Measurements from ENCODE around the gene SPON1. TPM values are rescaled to one million over a fixed set of nuclear protein-coding genes. Genes with fewer than 3 reads are reported as not detected.

Gene SPON1
- polyA plus RNA-seq, 4 donors: 11.4 to 99.8 (median 22.2) TPM

DNA sequence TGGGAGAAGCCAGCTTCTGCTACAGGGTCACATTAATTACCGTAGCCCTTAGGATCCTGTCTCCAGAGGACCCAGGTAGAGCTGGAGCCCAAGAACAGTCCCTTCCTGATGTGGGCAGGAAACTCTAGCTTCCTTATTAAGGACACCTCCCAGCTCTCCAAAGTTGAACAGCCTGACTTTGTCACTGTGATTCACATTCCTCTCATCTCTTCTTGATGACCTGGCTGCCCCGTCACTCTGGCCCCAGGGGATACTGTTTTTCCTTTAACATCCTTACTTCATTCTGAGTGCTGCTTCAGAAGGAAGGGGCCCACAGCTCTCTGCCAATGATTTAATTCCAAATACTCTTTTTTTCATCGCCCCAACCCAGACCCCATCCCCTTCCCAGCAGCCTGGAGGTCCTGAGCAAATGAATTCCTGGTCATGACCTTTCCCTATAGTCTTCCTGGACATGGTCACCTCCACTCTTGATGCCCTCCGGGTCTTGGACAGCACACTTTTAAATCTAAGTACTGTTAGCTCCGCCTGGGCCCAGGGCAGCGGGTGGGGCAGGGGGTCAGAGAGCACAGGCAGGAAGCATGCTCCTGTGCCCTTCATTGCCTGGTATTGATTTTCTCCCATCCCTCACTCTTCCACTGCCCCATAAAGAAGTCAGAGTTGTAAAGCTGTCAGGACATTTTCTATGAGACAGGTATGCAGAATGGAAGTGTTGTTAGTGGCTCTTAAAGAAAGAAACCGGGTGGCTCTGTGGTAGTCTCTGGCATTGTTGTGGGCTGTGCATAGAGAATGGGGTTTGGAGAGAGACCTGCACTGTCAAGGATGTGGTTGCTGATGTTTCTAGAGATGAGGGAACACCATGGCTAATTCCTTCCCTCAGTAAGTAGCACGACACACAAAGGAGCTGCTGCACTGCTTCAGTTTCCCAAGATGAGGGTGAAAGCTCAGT is 22.3 kb upstream of the SPON1 start:
- H3K4me1 ChIP-seq (ENCODE audit: control insufficient read depth in 3 of 3, insufficient read depth in 2 of 3, low read depth in 1 of 3, low read length in 2 of 3): no peaks in the 10 kb centered on the region
- FAIRE-seq (no peak), DNase-seq (peak in 1 of 2 donors; percentile 29)
- H3K27ac ChIP-seq (ENCODE audit: low read depth in 1 of 3, low read length in 2 of 3): no peak overlapping the region
- H3K9me3 ChIP-seq (ENCODE audit: control insufficient read depth in 2 of 2, insufficient read depth in 1 of 2, low read depth in 1 of 2, low read length in 1 of 2): peaks cover 0 to 4% of the 10 kb centered on the region in 2 donors
- H3K36me3 ChIP-seq (ENCODE audit: control insufficient read depth in 3 of 3, insufficient read depth in 2 of 3, low read depth in 1 of 3, low read length in 3 of 3): no peaks in the 10 kb centered on the region
- WGBS, 3 donors: 67 to 77% (median 77%) methylated on average over 8 of the region's 8 CpGs
- H3K27me3 ChIP-seq (ENCODE audit: control insufficient read depth in 3 of 3, insufficient read depth in 3 of 3, low read length in 3 of 3): no peaks in the 10 kb centered on the region
- H3K4me3 ChIP-seq (ENCODE audit: low read depth in 1 of 3, low read length in 3 of 3): no peak overlapping the region

DNA sequence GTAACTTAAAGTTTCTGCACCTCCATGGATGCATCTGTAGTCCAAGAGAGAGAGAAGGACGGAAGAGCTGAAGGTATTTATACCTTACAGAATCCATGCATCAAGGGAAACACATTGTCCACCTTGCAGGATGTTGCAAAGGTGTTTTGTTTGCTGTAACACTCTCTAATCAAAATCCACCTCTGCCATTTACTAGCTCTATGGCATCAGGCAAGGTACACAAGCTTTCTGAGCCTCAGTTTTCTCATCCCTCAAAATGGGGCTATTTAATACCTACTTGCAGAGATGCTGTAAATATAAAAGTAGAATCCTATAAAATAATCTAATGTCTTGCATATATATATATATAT is 21.6 kb upstream of the SPON1 start:
- peaks cover 0 to 4% of the 10 kb centered on the region in 2 donors for H3K9me3 ChIP-seq (ENCODE audit: control insufficient read depth in 2 of 2, insufficient read depth in 1 of 2, low read depth in 1 of 2, low read length in 1 of 2)
- no peak overlapping the region for H3K27ac ChIP-seq (ENCODE audit: low read depth in 1 of 3, low read length in 2 of 3)
- no peak for DNase-seq
- H3K36me3 ChIP-seq (ENCODE audit: control insufficient read depth in 3 of 3, insufficient read depth in 2 of 3, low read depth in 1 of 3, low read length in 3 of 3): no peaks in the 10 kb centered on the region
- no peak for FAIRE-seq
- H3K4me1 ChIP-seq (ENCODE audit: control insufficient read depth in 3 of 3, insufficient read depth in 2 of 3, low read depth in 1 of 3, low read length in 2 of 3): no peaks in the 10 kb centered on the region
- 76 to 84% (median 84%) methylated on average over 1 of the region's 1 CpG for WGBS, 3 donors
- no peaks in the 10 kb centered on the region for H3K27me3 ChIP-seq (ENCODE audit: control insufficient read depth in 3 of 3, insufficient read depth in 3 of 3, low read length in 3 of 3)
- H3K4me3 ChIP-seq (ENCODE audit: low read depth in 1 of 3, low read length in 3 of 3): no peak overlapping the region

DNA sequence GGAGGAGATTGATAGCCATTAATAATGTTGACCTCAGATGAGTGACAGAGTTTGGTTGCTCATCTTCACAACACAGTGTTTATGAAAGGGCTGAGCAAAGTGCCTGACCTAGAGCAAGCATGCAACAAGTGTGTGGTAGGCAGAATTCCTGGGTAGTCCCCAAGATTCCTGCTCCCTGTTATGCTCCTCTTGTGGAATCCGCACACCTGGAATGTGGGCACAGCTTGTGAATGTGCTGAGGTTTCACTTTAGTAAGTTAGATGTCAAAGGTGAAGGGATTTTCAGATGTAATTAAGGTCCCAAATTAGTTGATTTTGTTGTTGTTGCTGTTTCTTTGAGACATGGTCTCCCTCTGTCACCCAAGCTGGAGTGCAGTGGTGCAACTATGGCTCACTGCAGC is 20.7 kb upstream of the SPON1 start:
- WGBS, 3 donors: 93 to 100% (median 95%) methylated on average over 1 of the region's 1 CpG
- no peak overlapping the region for H3K27ac ChIP-seq (ENCODE audit: low read depth in 1 of 3, low read length in 2 of 3)
- DNase-seq (no peak), FAIRE-seq (no peak)
- no peaks in the 10 kb centered on the region for H3K27me3 ChIP-seq (ENCODE audit: control insufficient read depth in 3 of 3, insufficient read depth in 3 of 3, low read length in 3 of 3)
- no peak overlapping the region for H3K4me3 ChIP-seq (ENCODE audit: low read depth in 1 of 3, low read length in 3 of 3)
- H3K9me3 ChIP-seq (ENCODE audit: control insufficient read depth in 2 of 2, insufficient read depth in 1 of 2, low read depth in 1 of 2, low read length in 1 of 2): peaks cover 0 to 4% of the 10 kb centered on the region in 2 donors
- H3K36me3 ChIP-seq (ENCODE audit: control insufficient read depth in 3 of 3, insufficient read depth in 2 of 3, low read depth in 1 of 3, low read length in 3 of 3): no peaks in the 10 kb centered on the region
- H3K4me1 ChIP-seq (ENCODE audit: control insufficient read depth in 3 of 3, insufficient read depth in 2 of 3, low read depth in 1 of 3, low read length in 2 of 3): no peaks in the 10 kb centered on the region

DNA sequence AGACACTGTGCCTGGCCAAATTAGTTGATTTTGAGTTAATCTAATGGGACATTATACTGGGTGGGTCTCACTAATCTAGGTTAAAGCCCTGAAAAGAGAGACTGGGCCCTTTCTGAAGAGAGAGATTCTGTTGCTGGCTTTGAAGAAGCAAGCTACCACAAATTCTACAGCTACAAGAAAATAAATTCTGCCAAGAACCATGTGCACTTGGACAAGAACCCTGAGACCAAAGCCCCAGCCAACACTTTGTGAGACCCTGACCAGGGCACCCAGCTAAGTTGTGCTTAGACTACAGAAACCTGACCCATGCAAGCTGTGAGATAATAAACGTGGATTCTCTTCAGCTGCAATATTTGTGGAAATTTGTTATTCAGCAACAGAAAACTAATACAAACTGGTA is 20.1 kb upstream of the SPON1 start:
- FAIRE-seq: no peak

DNA sequence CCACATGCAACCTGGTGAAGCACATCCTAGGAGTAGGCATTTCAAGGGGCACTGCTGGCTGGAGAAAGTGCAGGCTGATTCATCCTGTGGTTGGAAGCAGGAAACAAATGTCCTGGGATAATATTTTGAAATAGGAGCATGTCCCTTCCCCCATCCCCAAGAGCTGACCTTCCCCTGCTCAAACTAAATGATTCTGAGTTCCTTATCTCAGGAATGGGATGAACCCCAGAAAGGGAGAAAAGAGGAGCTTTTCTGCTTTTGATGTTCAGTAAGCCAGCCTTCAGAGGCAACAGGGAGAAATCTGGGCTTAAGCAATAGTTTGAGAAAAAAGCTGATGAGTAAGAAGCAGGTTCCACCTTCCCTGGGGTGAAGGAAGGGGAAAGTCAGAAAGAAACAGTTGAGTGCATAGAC is 19.5 kb upstream of the SPON1 start:
- no peak for DNase-seq
- no peaks in the 10 kb centered on the region for H3K27me3 ChIP-seq (ENCODE audit: control insufficient read depth in 3 of 3, insufficient read depth in 3 of 3, low read length in 3 of 3)
- FAIRE-seq: no peak
- H3K27ac ChIP-seq (ENCODE audit: low read depth in 1 of 3, low read length in 2 of 3): no peak overlapping the region
- no peaks in the 10 kb centered on the region for H3K4me1 ChIP-seq (ENCODE audit: control insufficient read depth in 3 of 3, insufficient read depth in 2 of 3, low read depth in 1 of 3, low read length in 2 of 3)
- H3K36me3 ChIP-seq (ENCODE audit: control insufficient read depth in 3 of 3, insufficient read depth in 2 of 3, low read depth in 1 of 3, low read length in 3 of 3): no peaks in the 10 kb centered on the region
- H3K9me3 ChIP-seq (ENCODE audit: control insufficient read depth in 2 of 2, insufficient read depth in 1 of 2, low read depth in 1 of 2, low read length in 1 of 2): peaks cover 0 to 4% of the 10 kb centered on the region in 2 donors
- H3K4me3 ChIP-seq (ENCODE audit: low read depth in 1 of 3, low read length in 3 of 3): no peak overlapping the region

More for the DNA sequence above, 20.1 kb upstream of the SPON1 start:
- Histone ChIP-seq H3K4me1 (ENCODE audit: control insufficient read depth in 3 of 3, insufficient read depth in 2 of 3, low read depth in 1 of 3, low read length in 2 of 3) (no peaks in the 10 kb centered on the region), H3K4me3 (ENCODE audit: low read depth in 1 of 3, low read length in 3 of 3) (no peak overlapping the region), H3K9me3 (ENCODE audit: control insufficient read depth in 2 of 2, insufficient read depth in 1 of 2, low read depth in 1 of 2, low read length in 1 of 2) (peaks cover 0 to 4% of the 10 kb centered on the region in 2 donors), H3K27me3 (ENCODE audit: control insufficient read depth in 3 of 3, insufficient read depth in 3 of 3, low read length in 3 of 3) (no peaks in the 10 kb centered on the region), H3K36me3 (ENCODE audit: control insufficient read depth in 3 of 3, insufficient read depth in 2 of 3, low read depth in 1 of 3, low read length in 3 of 3) (no peaks in the 10 kb centered on the region), H3K27ac (ENCODE audit: low read depth in 1 of 3, low read length in 2 of 3) (no peak overlapping the region)
- no peak for DNase-seq
- 78 to 86% (median 85%) methylated on average over 1 of the region's 1 CpG for WGBS, 3 donors

DNA sequence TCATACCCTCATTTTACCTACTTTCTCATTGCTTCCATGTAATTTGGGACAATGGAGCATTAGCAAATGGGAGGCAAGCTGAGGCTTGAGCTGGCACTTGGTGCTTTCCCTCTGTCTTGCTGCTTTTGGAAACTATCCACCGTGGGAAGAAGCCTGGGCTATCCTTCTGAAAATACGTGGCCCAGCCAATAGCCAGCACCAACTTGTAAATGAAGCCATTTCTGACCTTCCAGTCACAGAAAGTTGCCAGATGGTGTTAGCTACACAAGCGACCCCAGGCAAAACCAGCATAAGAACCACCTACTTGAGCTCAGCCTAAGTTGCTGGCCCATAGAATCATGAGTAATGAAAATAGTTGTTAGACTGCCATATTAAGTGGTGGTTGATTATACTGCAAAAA is 18.5 kb upstream of the SPON1 start:
- H3K4me1 ChIP-seq (ENCODE audit: control insufficient read depth in 3 of 3, insufficient read depth in 2 of 3, low read depth in 1 of 3, low read length in 2 of 3): no peaks in the 10 kb centered on the region
- no peak overlapping the region for H3K27ac ChIP-seq (ENCODE audit: low read depth in 1 of 3, low read length in 2 of 3)
- H3K36me3 ChIP-seq (ENCODE audit: control insufficient read depth in 3 of 3, insufficient read depth in 2 of 3, low read depth in 1 of 3, low read length in 3 of 3): no peaks in the 10 kb centered on the region
- WGBS, 3 donors: 82 to 84% (median 83%) methylated on average over 3 of the region's 3 CpGs
- H3K4me3 ChIP-seq (ENCODE audit: low read depth in 1 of 3, low read length in 3 of 3): no peak overlapping the region
- H3K27me3 ChIP-seq (ENCODE audit: control insufficient read depth in 3 of 3, insufficient read depth in 3 of 3, low read length in 3 of 3): no peaks in the 10 kb centered on the region
- no peak for DNase-seq
- H3K9me3 ChIP-seq (ENCODE audit: control insufficient read depth in 2 of 2, insufficient read depth in 1 of 2, low read depth in 1 of 2, low read length in 1 of 2): peaks cover 0 to 2% of the 10 kb centered on the region in 2 donors
- no peak for FAIRE-seq

DNA sequence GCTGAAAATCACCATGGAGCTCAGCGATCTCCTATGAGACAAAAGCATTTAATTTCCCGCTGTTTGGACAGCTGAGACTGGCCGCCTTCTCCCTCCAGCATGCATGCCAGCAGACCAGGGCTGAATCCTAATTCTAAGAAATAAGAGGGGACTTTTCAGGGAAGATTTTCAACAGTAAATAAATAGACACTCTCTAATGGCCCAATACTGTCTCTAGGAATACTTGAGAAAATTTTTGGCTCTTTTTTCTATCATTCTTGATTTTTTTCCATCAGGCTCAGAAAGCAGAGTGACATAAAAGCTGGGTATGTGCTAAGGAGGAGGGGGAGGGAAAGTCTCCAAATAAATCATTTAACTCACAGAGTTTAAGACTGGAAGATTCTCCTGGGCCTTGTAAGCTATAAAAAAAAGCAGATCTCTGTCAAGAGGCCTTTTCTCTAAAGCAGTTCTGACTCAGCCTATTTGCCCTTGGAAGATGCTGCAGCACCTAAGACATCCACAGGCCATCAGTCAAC is 17.6 kb upstream of the SPON1 start:
- Histone ChIP-seq H3K27me3 (ENCODE audit: control insufficient read depth in 3 of 3, insufficient read depth in 3 of 3, low read length in 3 of 3) (no peaks in the 10 kb centered on the region), H3K9me3 (ENCODE audit: control insufficient read depth in 2 of 2, insufficient read depth in 1 of 2, low read depth in 1 of 2, low read length in 1 of 2) (no peaks in the 10 kb centered on the region), H3K36me3 (ENCODE audit: control insufficient read depth in 3 of 3, insufficient read depth in 2 of 3, low read depth in 1 of 3, low read length in 3 of 3) (no peaks in the 10 kb centered on the region), H3K27ac (ENCODE audit: low read depth in 1 of 3, low read length in 2 of 3) (no peak overlapping the region), H3K4me3 (ENCODE audit: low read depth in 1 of 3, low read length in 3 of 3) (no peak overlapping the region), H3K4me1 (ENCODE audit: control insufficient read depth in 3 of 3, insufficient read depth in 2 of 3, low read depth in 1 of 3, low read length in 2 of 3) (no peaks in the 10 kb centered on the region)
- 80 to 100% (median 92%) methylated on average over 3 of the region's 3 CpGs for WGBS, 3 donors
- DNase-seq (no peak), FAIRE-seq (no peak)

DNA sequence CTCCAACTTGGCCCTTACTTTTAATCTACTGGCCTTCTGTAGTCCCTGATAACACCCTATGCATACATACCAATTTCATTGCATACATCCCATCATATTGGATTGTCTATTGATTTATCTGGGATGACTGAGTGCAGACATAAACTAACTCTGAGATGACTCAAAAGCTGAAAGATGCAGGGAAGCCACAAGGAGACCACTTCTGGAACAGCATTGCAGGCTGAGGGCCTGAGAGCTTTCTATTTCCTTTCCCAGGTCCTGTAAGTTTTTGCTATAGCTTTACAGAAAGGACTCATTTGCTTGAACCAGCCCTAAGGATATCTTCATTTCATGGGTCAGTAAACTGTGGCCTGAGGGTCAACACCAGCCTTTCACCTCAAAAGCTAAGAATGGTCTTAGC is 15.1 kb upstream of the SPON1 start:
- DNase-seq: no peak
- no peak overlapping the region for H3K4me3 ChIP-seq (ENCODE audit: low read depth in 1 of 3, low read length in 3 of 3)
- no peaks in the 10 kb centered on the region for H3K27me3 ChIP-seq (ENCODE audit: control insufficient read depth in 3 of 3, insufficient read depth in 3 of 3, low read length in 3 of 3)
- FAIRE-seq: no peak
- no peaks in the 10 kb centered on the region for H3K36me3 ChIP-seq (ENCODE audit: control insufficient read depth in 3 of 3, insufficient read depth in 2 of 3, low read depth in 1 of 3, low read length in 3 of 3)
- no peak overlapping the region for H3K27ac ChIP-seq (ENCODE audit: low read depth in 1 of 3, low read length in 2 of 3)
- H3K4me1 ChIP-seq (ENCODE audit: control insufficient read depth in 3 of 3, insufficient read depth in 2 of 3, low read depth in 1 of 3, low read length in 2 of 3): no peaks in the 10 kb centered on the region
- no peaks in the 10 kb centered on the region for H3K9me3 ChIP-seq (ENCODE audit: control insufficient read depth in 2 of 2, insufficient read depth in 1 of 2, low read depth in 1 of 2, low read length in 1 of 2)

DNA sequence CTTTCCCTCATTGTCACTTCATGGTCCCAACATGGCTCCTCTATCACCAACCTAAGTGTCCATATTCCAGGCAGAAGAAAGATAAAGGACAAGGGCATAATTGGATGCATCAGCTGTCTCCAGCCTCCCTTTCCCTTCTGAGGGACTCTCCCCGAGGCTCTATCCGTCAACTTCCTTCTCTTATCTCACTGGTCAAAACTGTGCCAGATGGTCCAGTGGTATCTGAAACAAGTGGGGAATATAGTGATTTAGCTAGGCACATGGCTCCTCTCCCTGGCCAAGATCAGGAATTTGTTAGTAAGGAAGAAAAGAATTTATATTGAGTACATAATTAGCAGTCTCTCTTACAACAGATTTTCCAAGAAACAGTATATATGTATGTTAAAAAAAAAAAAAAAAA is 12.6 kb upstream of the SPON1 start:
- H3K9me3 ChIP-seq (ENCODE audit: control insufficient read depth in 2 of 2, insufficient read depth in 1 of 2, low read depth in 1 of 2, low read length in 1 of 2): no peaks in the 10 kb centered on the region
- no peak overlapping the region for H3K4me3 ChIP-seq (ENCODE audit: low read depth in 1 of 3, low read length in 3 of 3)
- no peaks in the 10 kb centered on the region for H3K36me3 ChIP-seq (ENCODE audit: control insufficient read depth in 3 of 3, insufficient read depth in 2 of 3, low read depth in 1 of 3, low read length in 3 of 3)
- WGBS, 3 donors: 18 to 57% (median 35%) methylated on average over 2 of the region's 2 CpGs
- no peak for DNase-seq
- no peaks in the 10 kb centered on the region for H3K27me3 ChIP-seq (ENCODE audit: control insufficient read depth in 3 of 3, insufficient read depth in 3 of 3, low read length in 3 of 3)
- no peak for FAIRE-seq
- no peak overlapping the region for H3K27ac ChIP-seq (ENCODE audit: low read depth in 1 of 3, low read length in 2 of 3)
- no peaks in the 10 kb centered on the region for H3K4me1 ChIP-seq (ENCODE audit: control insufficient read depth in 3 of 3, insufficient read depth in 2 of 3, low read depth in 1 of 3, low read length in 2 of 3)

Measured in small intestine (tissue), 7 donors.